Colonic mucosa (tissue), 4 donors: ENCODE data around the gene THSD8. TPM values are rescaled to one million over a fixed set of nuclear protein-coding genes. Genes with fewer than 3 reads are reported as not detected.

Experiments used
- DNase-seq: peaks from one replicate; pipeline ENCODE4 v3.0.0-alpha.2; 2020
- H3K27ac ChIP-seq: fragments of 200-600 bp; one replicate; pipeline ENCODE4 v1.8.0; 2021
- H3K27me3 ChIP-seq: fragments of 200-600 bp; one replicate; pipeline ENCODE4 v1.8.0; 2021
- H3K36me3 ChIP-seq: fragments of 200-600 bp; one replicate; pipeline ENCODE4 v1.8.0; 2021
- H3K4me1 ChIP-seq: fragments of 200-600 bp; one replicate; pipeline ENCODE4 v1.8.0; 2021; ENCODE audit warnings: mild to moderate bottlenecking
- H3K4me3 ChIP-seq: fragments of 200-600 bp; one replicate; pipeline ENCODE4 v1.8.0; 2021
- H3K9ac ChIP-seq, 2 donors: one replicate each; pipeline ENCODE4 v1.7.0; 2013; ENCODE audit warnings: control low read depth in 2 of 2, low read depth in 2 of 2, low read length in 2 of 2
- H3K9me3 ChIP-seq: fragments of 200-600 bp; one replicate; pipeline ENCODE4 v1.8.0; 2021
- CTCF ChIP-seq: fragments of 200-600 bp; IDR thresholded peaks from one replicate; pipeline ENCODE4 v1.8.0; 2022; ENCODE audit warnings: antibody characterized with exemption, mild to moderate bottlenecking
- intact Hi-C: fragments of 100-400 bp; cut with DNase I; formaldehyde crosslinking; loops from one replicate; pipeline ENCODE4 v1.14.1; 2022
- total RNA-seq, 2 donors: library from RNA; stranded (reverse); fragmentation: NEBNext Ultra II Directional in 1 of 2; extraction: Animal tissue kit (Norgen Biotek cat#: 25700) in 1 of 2; gene quantifications; one replicate each; pipeline ENCODE4 v1.2.1, GENCODE V29; 2021
- donor health status: healthy.
- donor health status: DM: no; HTN: no; CAD: no.
- donor health status: DM: no; HTN: no; CAD: no.

THSD8 gene
- total RNA-seq, 2 donors from 2014 or later = 6.5 to 18.5 TPM

- TF ChIP-seq CTCF = no peak
- Histone ChIP-seq H3K9ac (peak overlapping the region; percentile 84 to 93), H3K36me3 (no peaks in the 10 kb centered on the region), H3K4me1 (peaks cover 16% of the 10 kb centered on the region), H3K27me3 (no peaks in the 10 kb centered on the region), H3K4me3 (no peak overlapping the region), H3K27ac (peak overlapping the region; percentile 91), H3K9me3 (no peaks in the 10 kb centered on the region)
- peak; percentile 51 for DNase-seq
- intact Hi-C loops = no loop called here
These were observed 22.5 kb upstream of the THSD8 start for GRCh38 chr19:12779162-12779993.

GRCh38 chr19:12782174-12782423, 19.8 kb upstream of the THSD8 start:
- Histone ChIP-seq H3K9ac (peak overlapping the region; percentile 41 to 65), H3K27ac (peak overlapping the region; percentile 100), H3K9me3 (no peaks in the 10 kb centered on the region), H3K36me3 (no peaks in the 10 kb centered on the region), H3K4me1 (peaks cover 31% of the 10 kb centered on the region), H3K27me3 (no peaks in the 10 kb centered on the region), H3K4me3 (peak overlapping the region; percentile 42)
- intact Hi-C loops = no loop called here
- DNase-seq = no peak
- TF ChIP-seq CTCF = no peak

GRCh38 chr19:12782424-12783290, 19.2 kb upstream of the THSD8 start:
- peak; percentile 84 for DNase-seq
- TF ChIP-seq CTCF = no peak
- intact Hi-C loops = no loop called here
- H3K27me3 ChIP-seq = no peaks in the 10 kb centered on the region
- H3K27ac ChIP-seq = peak overlapping the region; percentile 100
- peaks cover 32% of the 10 kb centered on the region for H3K4me1 ChIP-seq
- peak overlapping the region; percentile 42 for H3K4me3 ChIP-seq
- H3K9ac ChIP-seq = peak overlapping the region; percentile 41 to 65
- H3K9me3 ChIP-seq = no peaks in the 10 kb centered on the region
- no peaks in the 10 kb centered on the region for H3K36me3 ChIP-seq

GRCh38 chr19:12783291-12783848, 18.5 kb upstream of the THSD8 start:
- H3K9ac ChIP-seq = peak overlapping the region; percentile 41 to 65

More at GRCh38 chr19:12783291-12783848, 18.5 kb upstream of the THSD8 start:
- H3K4me3 ChIP-seq = peak overlapping the region; percentile 42
- no peak for TF ChIP-seq CTCF
- DNase-seq = no peak
- H3K4me1 ChIP-seq = peaks cover 32% of the 10 kb centered on the region
- intact Hi-C loops = no loop called here
- H3K9me3 ChIP-seq = no peaks in the 10 kb centered on the region
- peak overlapping the region; percentile 100 for H3K27ac ChIP-seq
- H3K27me3 ChIP-seq = no peaks in the 10 kb centered on the region
- H3K36me3 ChIP-seq = no peaks in the 10 kb centered on the region
